Testis (tissue), 3 donors: ENCODE results near the gene TMEM19. TPM values are rescaled to one million over a fixed set of nuclear protein-coding genes. Genes with fewer than 3 reads are reported as not detected.

Experiments used
- DNase-seq: peaks from one replicate; pipeline ENCODE4 v3.0.0-alpha.2; 2019
- H3K27ac ChIP-seq, 2 donors: fragments of 200-600 bp; sonication (generic); one replicate each; pipeline ENCODE4 v1.5.1; 2019
- H3K27me3 ChIP-seq: fragments of 200-600 bp; sonication (generic); one replicate; pipeline ENCODE4 v1.5.1; 2019
- H3K36me3 ChIP-seq: fragments of 200-600 bp; sonication (generic); one replicate; pipeline ENCODE4 v1.5.1; 2017; ENCODE audit warnings: low read depth; ENCODE audit errors: missing control alignments
- H3K4me1 ChIP-seq: fragments of 200-600 bp; sonication (generic); one replicate; pipeline ENCODE4 v1.5.1; 2019
- H3K4me3 ChIP-seq, 2 donors: fragments of 200-600 bp; sonication (generic); one replicate each; pipeline ENCODE4 v1.5.1; 2017 to 2019
- H3K9me3 ChIP-seq: fragments of 200-600 bp; sonication (generic); one replicate; pipeline ENCODE4 v1.5.1; 2017
- CTCF ChIP-seq, 3 experiments: fragments of 450-650 bp in 2 of 3; fragments of 200-600 bp in 1 of 3; sonication (generic) in 1 of 3; IDR thresholded peaks; one replicate each; pipeline ENCODE4 v1.5.1; 2016 to 2019; ENCODE audit warnings: antibody characterized with exemption in 3 of 3, mild to moderate bottlenecking in 2 of 3, moderate library complexity in 1 of 3
- POLR2A ChIP-seq: fragments of 450-650 bp; IDR thresholded peaks from one replicate; pipeline ENCODE4 v1.6.1; 2017; ENCODE audit warnings: antibody characterized with exemption, mild to moderate bottlenecking, moderate library complexity
- WGBS, 2 donors: methylation state at CpG; one replicate each; pipeline ENCODE4 v1.1.5; 2018; 5-methylcytosine and 5-hydroxymethylcytosine counted together
- intact Hi-C: fragments of 100-400 bp; cut with DNase I; formaldehyde crosslinking; loops from one replicate; pipeline ENCODE4 v1.15.1; 2023; ENCODE audit warnings: low total_unique reads
- polyA plus RNA-seq: library from polyadenylated mRNA; stranded (reverse); fragments of 350-450 nt; fragmentation: Illumina TruSeq; extraction: RNeasy Lipid Tissue Mini Kit (QIAGEN cat#74804); gene quantifications from one replicate; pipeline ENCODE4 v1.2.3, GENCODE V29; 2014; ENCODE audit warnings: low read depth, low replicate concordance; ENCODE audit not compliant: insufficient read depth
- total RNA-seq, 2 donors: library from RNA; depleted of rRNA; stranded (reverse); fragments of >200 nt; gene quantifications; one replicate each; pipeline ENCODE4 v1.2.3, GENCODE V29; 2016

TMEM19 gene
- total and polyA plus RNA-seq, 3 donors from 2014 or later, result 11.5 to 16.0 (median 14.9) TPM

DNA sequence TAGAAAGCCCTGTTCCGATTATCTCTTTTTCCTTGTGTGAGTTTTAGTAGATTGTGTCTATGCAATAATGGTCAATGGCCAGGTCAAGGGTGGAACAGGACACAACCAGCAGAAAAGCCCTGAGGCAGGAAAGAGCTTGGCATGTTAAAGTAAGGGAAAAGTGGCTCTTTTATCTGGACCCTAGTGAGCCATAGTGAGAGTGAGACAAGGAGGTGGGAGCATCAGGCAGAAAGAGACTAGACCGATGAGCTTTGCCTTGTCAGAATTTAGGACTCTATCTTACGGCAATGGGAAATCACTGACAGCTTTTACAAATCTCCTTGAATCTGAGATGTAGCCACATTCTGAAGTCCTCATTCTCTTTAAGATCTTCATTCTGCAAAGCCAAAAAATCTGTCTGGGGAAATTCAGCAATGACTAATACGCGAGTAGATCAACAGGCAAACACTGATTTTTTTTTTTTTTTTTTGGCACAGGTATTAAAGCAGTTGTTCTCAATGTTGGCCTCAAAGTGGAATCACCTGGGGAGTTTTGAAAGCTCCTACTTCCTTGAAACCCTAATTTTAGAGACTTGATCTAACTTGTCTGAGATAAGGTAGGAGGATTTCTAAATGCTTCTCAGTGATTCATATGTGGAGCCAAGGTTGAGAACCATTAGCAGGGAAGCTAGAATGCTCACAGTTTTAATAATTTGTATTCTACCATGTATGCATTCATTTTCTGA, 33.9 kb downstream of the TMEM19 start:
- H3K27ac ChIP-seq, result no peak overlapping the region
- no peak overlapping the region for H3K4me3 ChIP-seq
- intact Hi-C loops, result no loop called here
- no peaks in the 10 kb centered on the region for H3K27me3 ChIP-seq
- no peak for DNase-seq
- no peaks in the 10 kb centered on the region for H3K36me3 ChIP-seq
- no peaks in the 10 kb centered on the region for H3K4me1 ChIP-seq
- no peaks in the 10 kb centered on the region for H3K9me3 ChIP-seq
- WGBS, 2 donors, result 78 to 87% methylated on average over 5 of the region's 5 CpGs
- TF ChIP-seq CTCF (IDR thresholded peaks at IDR 0.05) (no peak), POLR2A (no peak)

GRCh38 chr12:71721783-71722505, 36.1 kb downstream of the TMEM19 start:
- Histone ChIP-seq H3K4me3 (no peak overlapping the region), H3K27me3 (no peaks in the 10 kb centered on the region), H3K27ac (no peak overlapping the region), H3K36me3 (no peaks in the 10 kb centered on the region), H3K4me1 (no peaks in the 10 kb centered on the region), H3K9me3 (no peaks in the 10 kb centered on the region)
- 64 to 66% methylated on average over 4 of the region's 4 CpGs for WGBS, 2 donors
- peak; percentile 17 for DNase-seq
- no peak for TF ChIP-seq POLR2A
- no peak for TF ChIP-seq CTCF (IDR thresholded peaks at IDR 0.05)
- intact Hi-C loops, result no loop called here

DNA sequence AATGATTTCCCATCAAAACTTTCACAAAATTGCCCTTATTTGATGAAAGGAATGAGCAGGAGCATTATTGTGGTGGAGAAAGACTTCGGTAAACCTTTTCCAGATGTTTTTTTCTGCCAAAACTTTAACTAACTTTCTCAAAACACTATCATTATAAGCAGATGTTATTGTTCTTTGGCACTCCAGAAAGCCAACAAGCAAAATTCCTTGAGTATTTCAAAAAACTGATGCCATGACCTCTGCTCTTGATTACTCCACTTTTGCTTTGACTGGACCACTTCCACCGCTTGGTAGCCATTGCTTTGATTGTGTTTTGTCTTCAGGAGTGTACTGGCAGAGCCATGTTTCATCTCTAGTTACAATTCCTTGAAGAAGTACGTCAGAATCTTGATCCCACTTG, 39.1 kb downstream of the TMEM19 start:
- Histone ChIP-seq H3K36me3 (no peaks in the 10 kb centered on the region), H3K4me3 (no peak overlapping the region), H3K27ac (no peak overlapping the region), H3K4me1 (no peaks in the 10 kb centered on the region), H3K9me3 (no peaks in the 10 kb centered on the region), H3K27me3 (no peaks in the 10 kb centered on the region)
- 77 to 81% methylated on average over 3 of the region's 3 CpGs for WGBS, 2 donors
- intact Hi-C loops, result no loop called here
- no peak for DNase-seq
- TF ChIP-seq POLR2A (no peak), CTCF (IDR thresholded peaks at IDR 0.05) (no peak)

- Histone ChIP-seq H3K9me3 (no peaks in the 10 kb centered on the region), H3K4me3 (no peak overlapping the region), H3K36me3 (no peaks in the 10 kb centered on the region), H3K4me1 (no peaks in the 10 kb centered on the region), H3K27ac (no peak overlapping the region), H3K27me3 (no peaks in the 10 kb centered on the region)
- no peak for DNase-seq
- 81 to 85% methylated on average over 2 of the region's 2 CpGs for WGBS, 2 donors
- TF ChIP-seq POLR2A, result no peak
- no peak for TF ChIP-seq CTCF (IDR thresholded peaks at IDR 0.05)
- intact Hi-C loops, result no loop called here
Observed at GRCh38 chr12:71726548-71726947, 40.7 kb downstream of the TMEM19 start.
